HG03520 (cell line): ENCODE results near the gene PCK2.

Experiments
- ATAC-seq: cut with Tn5 transposase; IDR thresholded peaks from one replicate; pipeline ENCODE4 v1.9.1; 2021; ENCODE audit warnings: mild to moderate bottlenecking, moderate library complexity; ENCODE audit not compliant: unreplicated experiment

Gene PCK2

GRCh38 chr14:24135834-24136683, 41.9 kb downstream of the PCK2 start, which contains the start of gene PSME1:
Gene PSME1, plus strand, starts transcription at chr14:24136194. Its CDS starts 69 bp downstream, at chr14:24136263.
- peak; percentile 84 for ATAC-seq

- ATAC-seq = no peak
Observed at GRCh38 chr14:24136684-24137528, 42.8 kb downstream of the PCK2 start.

- no peak for ATAC-seq
Observed at GRCh38 chr14:24137529-24138395, 43.7 kb downstream of the PCK2 start.

- ATAC-seq = no peak
Observed at GRCh38 chr14:24138396-24139271, 44.5 kb downstream of the PCK2 start.

- ATAC-seq = no peak
Observed at GRCh38 chr14:24139272-24139934, 45.3 kb downstream of the PCK2 start.

- ATAC-seq = peak; percentile 76
Observed at GRCh38 chr14:24141097-24141880, 47.2 kb downstream of the PCK2 start, which contains the start of gene EMC9. Gene EMC9, minus strand, starts transcription at chr14:24141591. Its CDS starts 287 bp downstream, at chr14:24141304.

- no peak for ATAC-seq
Observed at GRCh38 chr14:24143511-24143910, 49.4 kb downstream of the PCK2 start.

GRCh38 chr14:24144451-24144850, 50.3 kb downstream of the PCK2 start:
- ATAC-seq = no peak

- no peak for ATAC-seq
Observed at GRCh38 chr14:24145219-24145618, 51.1 kb downstream of the PCK2 start.

GRCh38 chr14:24145690-24146452, 51.8 kb downstream of the PCK2 start:
- ATAC-seq = no peak

- ATAC-seq = peak; percentile 54
Observed at GRCh38 chr14:24146453-24146977, 52.4 kb downstream of the PCK2 start, which contains the start of gene PSME2. Gene PSME2, minus strand, starts transcription at chr14:24146610. Its CDS starts 29 bp downstream, at chr14:24146581.

GRCh38 chr14:24146978-24147760, 53.1 kb downstream of the PCK2 start, which contains the start of gene RNF31:
Gene RNF31, plus strand, starts transcription at chr14:24147498. Its CDS starts 201 bp downstream, at chr14:24147699.
- peak; percentile 81 for ATAC-seq

GRCh38 chr14:24147761-24148428, 53.8 kb downstream of the PCK2 start:
- ATAC-seq = no peak

- ATAC-seq = no peak
Observed at GRCh38 chr14:24149302-24149969, 55.3 kb downstream of the PCK2 start.

- ATAC-seq = no peak
Observed at GRCh38 chr14:24150061-24150460, 56.0 kb downstream of the PCK2 start.
